HG03280 (cell line): ENCODE data around the gene PKIG.
"Not testable (repeated sequence)": the region's sequence is repeated elsewhere in the genome, so short reads cannot be mapped to it uniquely, and the experiment has no call there.

ENCODE experiments used
- ATAC-seq: cut with Tn5 transposase; IDR thresholded peaks from one replicate; pipeline ENCODE4 v1.9.1; 2021; ENCODE audit warnings: mild to moderate bottlenecking, moderate library complexity; ENCODE audit not compliant: unreplicated experiment

The PKIG gene

GRCh38 chr20:44571362-44571988 lies 10.9 kb upstream of the PKIG start:
- ATAC-seq = no peak

DNA sequence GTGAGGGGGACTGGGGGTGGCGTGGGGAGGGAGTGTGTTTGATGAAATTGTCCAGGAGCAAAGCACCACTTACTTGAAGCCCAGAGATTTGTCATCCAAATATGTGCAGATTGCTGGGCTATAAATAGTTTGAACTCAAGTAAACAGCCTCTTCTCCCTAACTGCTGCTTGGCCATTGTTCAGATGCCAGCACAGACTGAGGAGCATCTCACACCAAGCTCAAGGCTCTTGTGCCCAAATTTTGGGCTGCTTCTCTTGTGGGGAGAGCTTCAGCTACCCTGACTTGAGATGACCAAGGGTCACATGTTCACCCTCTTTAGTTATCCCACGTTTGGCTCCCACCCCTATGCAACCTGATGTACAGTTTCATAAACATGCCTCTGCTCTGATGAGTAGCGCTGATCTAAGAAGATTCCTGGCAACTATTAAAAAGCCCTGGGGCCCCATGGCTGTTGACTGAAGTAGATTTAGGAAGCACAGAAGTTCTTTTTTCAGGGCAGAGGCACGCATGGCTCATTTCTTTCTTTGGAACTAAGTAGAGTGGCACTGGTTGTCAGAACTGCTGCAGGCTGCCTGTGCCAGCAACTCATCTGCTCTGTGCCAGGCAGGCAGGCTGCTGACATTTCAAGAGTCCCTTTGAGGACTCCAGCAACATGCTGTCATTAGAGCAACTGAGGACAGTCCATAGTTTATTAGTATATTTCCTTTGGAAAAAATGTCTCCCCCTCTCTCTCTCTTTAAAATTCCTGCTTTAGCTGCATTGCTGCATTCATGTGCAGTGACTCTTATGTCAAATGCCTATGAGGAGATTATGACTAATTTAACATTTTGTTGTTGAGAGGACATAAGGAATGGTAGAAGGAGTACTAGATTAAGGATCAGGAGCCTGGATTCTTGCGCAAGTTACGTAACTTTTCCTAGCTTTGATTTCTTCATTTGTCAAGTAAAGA lies 9.6 kb upstream of the PKIG start:
- no peak for ATAC-seq

DNA sequence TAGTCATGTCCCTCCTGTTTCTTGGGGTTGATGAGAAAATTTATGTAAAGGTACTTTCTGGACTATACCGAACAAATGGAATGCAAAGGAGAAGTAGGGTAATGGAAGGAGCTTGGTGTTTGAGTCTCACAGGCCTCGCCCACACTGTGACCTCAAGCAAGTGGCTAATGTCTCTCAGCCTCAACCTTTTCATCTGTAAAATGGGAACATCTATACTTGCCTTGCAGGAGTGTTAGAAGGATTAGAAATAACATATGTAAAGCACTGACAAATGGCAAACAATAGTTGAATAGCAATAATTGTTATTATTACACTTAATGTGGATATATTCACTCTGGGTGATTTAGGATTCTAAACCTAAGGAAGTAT lies 8.9 kb upstream of the PKIG start:
- ATAC-seq = no peak

- ATAC-seq = no peak
Measured at GRCh38 chr20:44574372-44574771, 8.0 kb upstream of the PKIG start.

DNA sequence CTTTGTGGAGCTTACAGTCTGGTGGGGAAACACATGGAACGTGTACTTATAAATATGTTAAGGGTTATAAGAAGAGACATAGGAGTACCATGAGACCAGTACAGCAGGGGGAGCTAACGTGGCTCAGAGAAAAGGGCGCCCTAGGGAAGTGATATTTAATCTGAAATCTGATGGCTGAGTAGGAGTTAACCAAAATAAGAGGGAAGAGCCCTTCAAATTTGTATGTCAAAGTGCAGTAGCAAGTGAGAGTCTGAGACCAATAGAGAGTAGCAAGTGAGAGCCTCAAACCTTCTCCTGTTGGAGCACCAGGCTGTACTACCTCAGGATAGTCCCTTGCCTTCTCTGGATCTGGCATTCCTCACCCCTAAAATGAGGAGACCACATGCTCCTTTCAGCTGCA lies 6.1 kb upstream of the PKIG start:
- no peak for ATAC-seq

DNA sequence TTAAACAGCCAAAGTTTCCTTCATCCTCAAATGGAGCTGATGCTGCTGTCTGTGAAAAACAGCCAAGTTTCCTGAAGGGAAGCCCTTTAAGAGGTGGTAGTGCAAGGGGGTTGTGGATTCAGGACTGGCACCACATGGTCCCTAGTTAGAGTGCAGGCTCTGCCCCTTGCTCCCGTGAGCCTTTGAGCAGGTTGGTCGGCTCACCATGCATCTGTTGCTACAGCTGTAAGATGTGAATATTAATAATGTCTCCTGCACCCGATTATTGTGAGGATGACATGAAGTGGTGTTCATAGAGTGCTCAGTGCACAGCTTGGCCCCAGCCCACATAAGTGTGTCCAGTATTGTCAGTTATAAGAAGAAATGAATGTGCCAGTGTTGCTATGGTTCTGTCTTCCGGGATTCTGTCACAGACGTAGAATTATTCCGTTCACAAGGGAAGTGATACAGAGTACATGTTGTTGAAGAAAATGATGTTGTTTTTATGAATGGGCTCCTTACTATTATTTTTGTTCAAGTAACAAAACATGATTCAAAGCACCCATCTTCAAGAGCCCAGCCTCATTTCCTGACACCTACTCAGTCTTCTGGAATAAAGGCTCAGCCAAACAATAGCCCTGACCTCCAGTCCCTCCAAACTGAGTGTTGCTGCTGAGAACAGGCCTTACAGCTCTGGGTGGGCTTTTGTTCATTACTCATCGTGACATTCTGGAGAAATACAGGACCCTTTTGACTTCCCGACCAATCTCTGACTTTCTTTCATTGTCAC lies 2.9 kb upstream of the PKIG start:
- ATAC-seq = no peak

DNA sequence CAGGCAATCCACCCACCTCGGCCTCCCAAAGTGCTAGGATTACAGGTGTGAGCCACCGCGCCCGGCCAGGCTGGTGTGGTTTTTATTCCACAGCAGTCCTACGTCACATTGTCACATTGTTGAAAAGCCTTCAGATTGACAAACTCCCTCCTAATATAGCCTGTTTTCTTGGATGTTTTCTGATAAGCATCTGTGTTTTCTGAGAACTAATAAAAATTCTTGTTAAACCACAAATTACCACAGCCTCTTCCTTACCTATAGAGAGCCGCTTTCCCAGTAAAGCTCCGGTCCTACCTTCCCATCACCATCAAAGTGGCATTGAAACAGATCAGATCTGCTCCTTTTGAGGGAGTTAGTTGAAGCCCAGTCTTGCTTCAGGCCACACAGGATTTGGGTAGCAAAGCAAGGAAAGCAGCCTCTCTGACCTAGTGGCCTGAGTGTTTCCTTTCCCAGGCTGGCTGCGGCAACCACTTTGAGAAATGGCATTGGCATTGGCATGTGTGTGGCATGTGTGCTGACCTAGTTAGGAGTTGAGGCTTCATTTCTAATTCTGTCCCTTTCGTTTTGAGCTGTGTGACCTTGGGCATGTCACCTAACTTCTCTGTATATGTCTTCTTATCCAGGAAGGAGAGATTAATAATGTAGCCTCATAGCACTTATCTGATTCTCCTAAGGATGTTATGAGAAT lies 1.7 kb upstream of the PKIG start:
- no peak for ATAC-seq

DNA sequence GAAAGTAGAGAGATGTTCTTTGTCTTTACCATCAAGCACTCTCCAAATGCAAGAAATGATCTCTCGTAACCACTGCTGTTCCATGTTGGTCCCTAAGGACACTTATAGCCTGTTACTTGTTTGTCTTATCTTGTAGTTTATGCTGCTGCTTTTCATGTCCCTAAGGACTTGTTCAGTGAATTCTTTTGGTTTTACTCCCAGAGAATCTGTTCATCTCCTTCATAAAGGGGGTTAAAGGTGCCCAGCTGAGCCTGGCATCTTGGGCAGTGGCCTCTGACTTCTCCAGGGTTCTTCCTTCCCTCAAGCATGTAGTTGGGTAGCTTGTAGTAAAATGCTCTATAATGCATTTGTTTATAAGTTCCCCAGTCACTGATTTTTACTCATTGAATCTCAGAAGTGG lies 864 bp upstream of the PKIG start:
- no peak for ATAC-seq

DNA sequence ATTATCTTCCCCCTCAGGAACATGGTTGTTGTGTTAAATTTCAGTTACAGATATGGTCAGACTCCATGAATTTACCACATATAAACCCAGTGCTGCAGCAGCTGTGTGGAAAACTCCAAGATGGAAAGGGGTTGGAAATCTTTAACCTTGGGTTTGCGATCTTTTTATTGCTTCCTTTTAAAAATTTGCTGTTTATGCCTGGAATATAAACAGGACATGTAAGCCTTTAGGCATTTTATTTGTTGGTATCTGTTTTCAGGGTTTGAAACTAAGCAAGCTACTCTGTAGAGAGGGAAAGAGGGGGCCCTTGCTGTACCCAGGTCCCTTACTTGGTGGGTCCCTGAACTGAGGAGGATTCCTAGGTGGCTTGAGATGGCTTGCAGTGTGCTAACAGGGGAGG lies 778 bp downstream of the PKIG start:
- ATAC-seq = no peak

DNA sequence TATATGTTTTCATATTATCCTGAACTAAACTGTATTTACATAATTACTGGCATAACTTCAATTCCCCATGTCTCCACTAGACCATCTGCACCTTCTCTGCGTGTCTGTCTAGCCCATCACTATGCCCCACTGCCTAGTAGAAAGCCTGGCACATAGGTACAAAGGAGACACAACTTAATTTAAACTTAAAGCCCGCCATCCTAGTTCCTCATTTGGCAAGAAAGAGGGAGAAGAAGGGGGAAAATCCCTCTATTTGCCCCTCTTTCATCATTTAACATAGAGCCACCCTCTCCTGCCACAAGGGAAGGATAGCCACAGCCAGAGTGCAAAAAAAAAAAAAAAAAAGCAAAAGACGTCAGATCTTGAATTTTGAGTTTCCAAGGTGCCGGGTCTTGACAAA lies 1.8 kb downstream of the PKIG start:
- no peak for ATAC-seq

DNA sequence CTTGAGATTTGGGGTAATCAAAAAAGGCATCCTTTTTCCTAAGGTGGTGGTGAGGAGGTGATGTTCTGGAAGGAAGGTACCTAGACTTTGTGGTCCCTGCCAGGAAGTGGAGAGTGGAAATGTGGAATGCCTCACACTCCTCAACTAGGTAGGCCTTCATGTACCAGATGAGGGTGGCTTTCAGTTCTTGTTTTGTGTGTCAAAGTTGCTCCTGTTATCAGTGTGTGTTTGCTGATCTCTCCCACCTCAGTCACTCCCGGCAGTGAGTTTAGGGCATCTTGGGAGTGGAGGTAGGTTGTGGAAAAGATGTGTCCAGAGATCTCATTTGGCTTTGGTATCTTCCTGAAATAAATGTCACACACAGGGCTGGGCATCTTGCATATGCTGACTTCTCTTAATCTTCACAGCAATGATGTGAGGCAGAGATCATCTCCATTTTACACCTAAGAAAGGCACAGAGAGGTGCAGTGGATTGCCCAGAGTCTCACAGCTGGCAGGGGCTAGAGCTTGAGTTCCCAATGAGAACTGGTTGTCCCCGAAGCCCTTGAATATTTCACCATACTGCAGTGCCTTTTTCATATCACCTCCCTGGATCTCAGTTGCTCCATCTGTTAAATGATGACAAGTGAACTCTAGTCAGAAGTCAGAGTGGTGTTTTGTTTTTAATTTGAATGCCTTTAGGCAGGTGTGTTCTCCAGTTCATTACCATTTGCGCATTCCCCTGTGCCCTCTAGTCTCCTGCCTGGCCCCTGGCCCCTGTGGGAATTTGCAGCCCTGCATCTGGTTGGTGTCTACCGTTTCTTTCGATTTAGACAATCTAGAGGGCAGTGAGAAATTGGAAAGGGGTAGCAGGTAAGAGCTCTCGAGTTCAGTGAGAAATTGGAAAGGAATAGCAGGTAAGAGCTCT lies 2.9 kb downstream of the PKIG start:
- no peak for ATAC-seq

DNA sequence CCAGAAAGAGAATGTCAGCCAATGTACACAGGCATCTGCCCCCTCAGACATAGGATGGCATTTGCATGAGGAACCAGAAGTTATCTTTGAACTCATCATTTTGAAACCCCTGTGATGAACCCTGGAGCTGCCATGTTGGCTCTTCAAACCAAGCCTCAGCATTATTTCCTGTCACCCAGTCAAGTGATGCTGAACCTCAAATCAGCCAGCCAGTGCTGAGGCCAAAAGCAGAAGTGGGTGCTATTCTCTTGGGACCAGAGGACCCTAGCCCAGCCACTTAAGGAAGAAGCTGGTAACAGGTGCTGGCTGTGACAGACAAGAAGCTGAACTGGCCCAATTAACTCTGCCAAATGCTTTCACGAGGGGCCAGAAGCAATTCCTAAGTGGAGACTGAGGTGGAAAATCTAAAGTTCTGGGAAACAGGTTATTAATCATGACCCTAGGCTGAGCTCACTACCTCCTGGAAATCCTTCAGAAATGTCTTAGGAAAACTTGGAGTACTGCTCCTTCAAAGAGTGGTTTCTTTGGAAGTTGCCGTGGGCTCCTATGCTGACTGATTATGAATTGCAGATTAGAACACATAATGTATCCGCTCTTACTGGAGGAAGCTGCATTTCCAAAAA lies 4.0 kb downstream of the PKIG start:
- ATAC-seq = peak; percentile 62

- ATAC-seq = no peak
Measured at GRCh38 chr20:44587035-44587980, 4.9 kb downstream of the PKIG start.

GRCh38 chr20:44588321-44588720 lies 5.9 kb downstream of the PKIG start:
- not testable (repeated sequence) for ATAC-seq

DNA sequence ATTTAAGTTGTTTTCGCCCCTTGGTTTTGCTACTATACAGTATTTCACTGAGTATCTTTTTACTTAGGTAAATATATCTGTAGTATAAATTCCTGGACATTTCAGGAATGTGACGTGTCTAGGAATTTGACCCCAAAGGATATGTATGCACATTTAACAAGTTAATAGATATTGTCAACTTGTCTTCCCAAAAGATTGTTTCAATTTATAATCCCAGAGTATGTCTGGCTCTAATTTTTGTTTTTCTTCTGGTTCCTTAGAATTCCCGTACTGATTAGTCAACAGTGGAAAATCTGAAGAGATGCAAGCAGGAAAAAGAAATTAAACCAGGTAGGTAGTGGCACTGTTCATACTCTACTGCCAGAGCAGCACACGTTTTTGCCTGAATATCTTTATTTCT lies 7.2 kb downstream of the PKIG start:
- no peak for ATAC-seq

DNA sequence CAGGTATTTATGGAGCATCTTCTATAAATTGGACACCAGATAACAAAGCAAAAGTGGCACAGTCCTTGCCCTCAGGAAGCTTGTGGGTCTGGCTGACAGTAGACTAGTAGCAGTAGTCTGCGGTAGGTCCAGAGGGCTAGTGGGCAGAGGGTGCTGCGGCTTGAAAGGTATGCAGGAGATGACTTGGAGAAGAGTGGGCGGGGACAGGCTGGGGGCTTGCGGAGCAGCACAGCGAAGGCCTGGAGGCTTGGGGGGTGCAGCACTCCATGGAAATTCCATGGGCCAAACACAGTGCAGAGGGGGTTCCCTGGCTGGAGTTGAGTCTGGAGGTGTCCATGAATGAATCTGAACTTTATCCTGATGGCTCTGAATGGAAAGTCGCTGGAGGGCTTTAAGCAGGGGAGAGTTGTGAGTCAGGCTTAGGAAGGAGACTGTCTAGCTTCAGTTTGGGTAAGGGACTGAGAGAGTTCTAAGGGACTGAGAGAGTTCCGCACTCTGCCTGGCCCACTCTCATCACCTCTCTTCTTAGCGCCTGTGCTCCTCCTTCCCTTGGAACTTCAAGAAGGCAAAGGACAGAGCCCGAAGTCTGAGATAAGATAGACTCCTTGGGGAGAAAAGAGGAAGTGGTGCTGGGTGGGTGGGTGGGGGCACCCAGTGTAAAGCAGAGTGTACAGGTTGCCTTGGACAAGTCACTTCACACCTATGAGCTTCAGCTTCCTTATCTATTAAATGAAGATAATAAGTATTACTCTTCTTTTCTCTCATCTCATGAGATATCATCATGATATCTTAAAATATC lies 8.8 kb downstream of the PKIG start:
- ATAC-seq = no peak

GRCh38 chr20:44592366-44592765 lies 10.0 kb downstream of the PKIG start:
- ATAC-seq = no peak

- ATAC-seq = no peak
Measured at GRCh38 chr20:44593751-44594150, 11.4 kb downstream of the PKIG start.
